GM12878 (cell line): Measurements from ENCODE around the gene CADM2. TPM values are rescaled to one million over a fixed set of nuclear protein-coding genes. Genes with fewer than 3 reads are reported as not detected.

Source experiments
- ATAC-seq: fragments of 200-7000 bp; cut with Tn5 transposase; 3 replicates; pipeline ENCODE4 v1.9.1; 2020; ENCODE audit warnings: mild to moderate bottlenecking, moderate library complexity
- BruUV-seq: library from RNA; stranded (reverse); fragments of 400-500 nt; replicated peaks from 2 replicates; lab custom pipeline; 2021; lab: Mats Ljungman, UMichigan
- CTCF ChIA-PET: fragments of 300-600 bp; sonication (Branson Sonifier 250); formaldehyde crosslinking; extraction: SDS; loops from one replicate; lab custom pipeline; 2021; ENCODE audit warnings: inconsistent platforms; lab: Yijun Ruan, JAX
- POLR2A ChIA-PET: fragments of 350-600 bp; formaldehyde crosslinking; extraction: SDS; loops from one replicate; lab custom pipeline; 2021; ENCODE audit warnings: inconsistent platforms; lab: Charles Lee
- RAD21 ChIA-PET: fragments of 300-600 bp; sonication (Branson Sonifier 250); formaldehyde crosslinking; loops from one replicate; lab custom pipeline; 2023; ENCODE audit warnings: antibody characterized with exemption; ENCODE audit not compliant: unreplicated experiment; lab: Charles Lee
- SMC1A ChIA-PET: fragments of 300-600 bp; sonication (Branson Sonifier 250); formaldehyde crosslinking; loops from one replicate; lab custom pipeline; 2023; ENCODE audit not compliant: unreplicated experiment, uncharacterized antibody; lab: Charles Lee
- DNase-seq: peaks from one replicate; pipeline ENCODE4 v3.0.0-alpha.2; 2011; ENCODE audit warnings: low read depth, low spot score
- FAIRE-seq: peaks from 3 replicates; lab custom pipeline; 2011; peaks lifted over from hg19 to GRCh38; lab: Jason Lieb, UNC
- H2AFZ ChIP-seq: 2 replicates; pipeline ENCODE4 v1.6.0; 2011; ENCODE audit warnings: low read depth, low read length, control low read depth; ENCODE audit not compliant: control insufficient read depth
- H3K27ac ChIP-seq: 2 replicates; pipeline ENCODE4 v1.5.1; 2011; ENCODE audit warnings: control low read depth; ENCODE audit not compliant: control insufficient read depth, insufficient read depth
- H3K27me3 ChIP-seq, 2 experiments: replicated peaks in 1 of 2; 2 replicates each; pipeline versions ENCODE4 v1.6.0 to v1.6.1; 2011; ENCODE audit warnings: low read length in 1 of 2; ENCODE audit not compliant: control insufficient read depth in 2 of 2, insufficient read depth in 2 of 2
- H3K36me3 ChIP-seq, 2 experiments: 2 replicates each; pipeline ENCODE4 v1.5.1; 2011; ENCODE audit warnings: low read length in 1 of 2; ENCODE audit not compliant: control insufficient read depth in 2 of 2, insufficient read depth in 2 of 2
- H3K4me1 ChIP-seq: 2 replicates; pipeline ENCODE4 v1.6.1; 2011; ENCODE audit warnings: mild to moderate bottlenecking, low read length, moderate library complexity, mixed read lengths; ENCODE audit not compliant: control insufficient read depth, insufficient read depth
- H3K4me2 ChIP-seq: 2 replicates; pipeline ENCODE4 v1.6.0; 2011; ENCODE audit warnings: control low read depth; ENCODE audit not compliant: control insufficient read depth, insufficient read depth
- H3K4me3 ChIP-seq: fragments of 200-600 bp; sonication (generic); 2 replicates; pipeline ENCODE4 v1.5.1; 2016
- H3K79me2 ChIP-seq: 2 replicates; pipeline ENCODE4 v1.6.0; 2011; ENCODE audit warnings: low read length; ENCODE audit not compliant: control insufficient read depth, insufficient read depth
- H3K9ac ChIP-seq: 2 replicates; pipeline ENCODE4 v1.8.0; 2011; ENCODE audit warnings: low read length, control low read depth, mixed read lengths; ENCODE audit not compliant: control insufficient read depth, insufficient read depth
- H3K9me3 ChIP-seq: replicated peaks from 3 replicates; pipeline ENCODE4 v1.5.1; 2011; ENCODE audit warnings: mild to moderate bottlenecking, low read length; ENCODE audit not compliant: control insufficient read depth, insufficient read depth
- H4K20me1 ChIP-seq: 2 replicates; pipeline ENCODE4 v1.6.0; 2011; ENCODE audit not compliant: control insufficient read depth, insufficient read depth
- BCL11A ChIP-seq: IDR thresholded peaks from 2 replicates; pipeline ENCODE4 v1.6.1; 2011; ENCODE audit warnings: low read depth, low read length
- BRCA1 ChIP-seq: IDR thresholded peaks from 2 replicates; pipeline ENCODE4 v1.6.1; 2011; ENCODE audit warnings: low read depth, low read length, improper control_type of control experiment
- CHD4 ChIP-seq: fragments of 200-600 bp; sonication (generic); IDR thresholded peaks from 2 replicates; pipeline ENCODE4 v1.6.1; 2016; ENCODE audit warnings: mild to moderate bottlenecking
- EED ChIP-seq: sonication (generic); IDR thresholded peaks from 2 replicates; pipeline ENCODE4 v1.6.1; 2016; ENCODE audit warnings: antibody characterized with exemption, low read depth
- IKZF2 ChIP-seq, 2 experiments: fragments of 450-650 bp; IDR thresholded peaks; 2 replicates each; pipeline ENCODE4 v1.6.1; 2017; ENCODE audit warnings: mild to moderate bottlenecking in 2 of 2, moderate library complexity in 2 of 2
- JUND ChIP-seq: IDR thresholded peaks from 2 replicates; pipeline ENCODE4 v1.6.1; 2012; ENCODE audit warnings: low read depth, mild to moderate bottlenecking, low read length, improper control_type of control experiment, moderate library complexity
- MEF2A ChIP-seq: IDR thresholded peaks from 2 replicates; pipeline ENCODE4 v1.6.1; 2011; ENCODE audit warnings: low read depth, mild to moderate bottlenecking, low read length, moderate library complexity; ENCODE audit not compliant: insufficient read depth
- MEF2B ChIP-seq: fragments of 450-650 bp; IDR thresholded peaks from 2 replicates; pipeline ENCODE4 v1.6.1; 2018; ENCODE audit warnings: mild to moderate bottlenecking, moderate library complexity; ENCODE audit not compliant: partially characterized antibody, poor library complexity, severe bottlenecking
- MTA3 ChIP-seq: IDR thresholded peaks from 2 replicates; pipeline ENCODE4 v1.6.1; 2012; ENCODE audit warnings: low read length, inconsistent platforms, borderline replicate concordance
- MYB ChIP-seq: fragments of 150-350 bp; IDR thresholded peaks from 2 replicates; pipeline ENCODE4 v1.6.1; 2014; ENCODE audit warnings: mild to moderate bottlenecking, low read depth, low read length, borderline replicate concordance
- NBN ChIP-seq: fragments of 450-650 bp; IDR thresholded peaks from 2 replicates; pipeline ENCODE4 v1.6.1; 2016
- NFIC ChIP-seq: IDR thresholded peaks from 2 replicates; pipeline ENCODE4 v1.6.1; 2012; ENCODE audit warnings: low read depth, mild to moderate bottlenecking, inconsistent platforms, low read length, moderate library complexity
- POLR2A ChIP-seq: IDR thresholded peaks from 2 replicates; pipeline ENCODE4 v1.6.1; 2011; ENCODE audit warnings: low read depth, mild to moderate bottlenecking, low read length
- RELA ChIP-seq: fragments of 450-650 bp; IDR thresholded peaks from 2 replicates; pipeline ENCODE4 v1.8.0; 2014; ENCODE audit warnings: borderline replicate concordance; ENCODE audit not compliant: partially characterized antibody
- RELB ChIP-seq: fragments of 450-650 bp; IDR thresholded peaks from 2 replicates; pipeline ENCODE4 v1.6.1; 2017; ENCODE audit warnings: low read depth, mild to moderate bottlenecking, moderate library complexity
- STAT1 ChIP-seq: fragments of 450-650 bp; conservative IDR thresholded peaks from 2 replicates; pipeline ENCODE4 v1.6.1; 2014; ENCODE audit warnings: antibody characterized with exemption, mild to moderate bottlenecking
- ZBTB33 ChIP-seq: fragments of 450-650 bp; IDR thresholded peaks from 2 replicates; pipeline ENCODE4 v1.6.1; 2017; ENCODE audit warnings: mild to moderate bottlenecking
- ZBTB40 ChIP-seq: fragments of 450-650 bp; IDR thresholded peaks from 2 replicates; pipeline ENCODE4 v1.6.1; 2016; ENCODE audit warnings: mild to moderate bottlenecking, moderate library complexity, borderline replicate concordance
- ZNF274 ChIP-seq: IDR thresholded peaks from one replicate; pipeline ENCODE4 v1.8.0; 2011; ENCODE audit not compliant: insufficient read length, insufficient read depth
- ZNF384 ChIP-seq: IDR thresholded peaks from 2 replicates; pipeline ENCODE4 v1.6.1; 2012; ENCODE audit warnings: low read depth, mild to moderate bottlenecking, low read length, improper control_type of control experiment, borderline replicate concordance
- WGBS: methylation state at CpG from one replicate; pipeline ENCODE4 v1.1.6; 2016; ENCODE audit warnings: low lambda C conversion rate; ENCODE audit not compliant: insufficient replicate concordance, insufficient coverage; ENCODE audit errors: missing lambda C conversion rate; 5-methylcytosine and 5-hydroxymethylcytosine counted together
- in situ Hi-C: fragments of 300-500 bp; cut with MboI; formaldehyde crosslinking; loops from 9 replicates; pipeline ENCODE4 v1.14.3; 2018; ENCODE audit warnings: mixed read lengths
- intact Hi-C: fragments of 100-400 bp; cut with micrococcal nuclease; formaldehyde crosslinking; loops from one replicate; pipeline ENCODE4 v1.14.2; 2022; ENCODE audit not compliant: unreplicated experiment
- polyA plus RNA-seq, 11 experiments: library from polyadenylated mRNA; depleted of rRNA in 4 of 11; unstranded in 6 of 11; stranded (reverse) in 5 of 11; fragments of >200 nt; fragmentation: Nextera tagmentation in 4 of 11; fragmentation: Illumina TruSeq in 1 of 11; extraction: Ambion mirVana in 4 of 11; extraction: Trizol in 1 of 11; gene quantifications; 1 replicate in 1 of 11; 2 replicates in 10 of 11; pipeline versions ENCODE4 v1.2.1 to v1.2.3, GENCODE V29; 2011 to 2016; ENCODE audit warnings: inconsistent platforms in 2 of 11, missing spikeins in 2 of 11, low read depth in 1 of 11
- total RNA-seq, 4 experiments: library from RNA; depleted of rRNA in 3 of 4; stranded (reverse); fragments of >200 nt in 3 of 4; fragmentation: Illumina TruSeq in 1 of 4; extraction: Trizol in 1 of 4; gene quantifications; 2 replicates each; pipeline versions ENCODE4 v1.2.1 to v1.2.3, GENCODE V29; 2013 to 2021

The CADM2 gene
- total and polyA plus RNA-seq, 10 of the 15 experiments (the other 5 are each of a cell fraction or from before 2014, with no cell fraction given) = 0.13 TPM; not detected in 9

GRCh38 chr3:85591451-85591850 lies 632.7 kb downstream of the CADM2 start:
- no peaks in the 10 kb centered on the region for H3K36me3 ChIP-seq
- no peak for ATAC-seq

More at GRCh38 chr3:85591451-85591850, 632.7 kb downstream of the CADM2 start:
- H3K4me2 ChIP-seq = no peak overlapping the region
- H3K4me1 ChIP-seq = no peaks in the 10 kb centered on the region
- no peaks in the 10 kb centered on the region for H3K27me3 ChIP-seq
- H3K79me2 ChIP-seq = no peaks in the 10 kb centered on the region
- TF ChIP-seq BRCA1 = no peak
- TF ChIP-seq NBN = no peak
- no peak for TF ChIP-seq MTA3
- TF ChIP-seq POLR2A = no peak
- TF ChIP-seq ZNF384 = no peak
- no peak for TF ChIP-seq RELB
- no peak for TF ChIP-seq CHD4
- TF ChIP-seq NFIC = no peak
- TF ChIP-seq IKZF2 (IDR thresholded peaks at IDR 0.05) = no peak
- no peak for TF ChIP-seq BCL11A
- TF ChIP-seq EED = no peak
- TF ChIP-seq MEF2A = no peak
- TF ChIP-seq ZNF274 = no peak
- TF ChIP-seq JUND = no peak
- no peak for TF ChIP-seq RELA
- no peak for TF ChIP-seq MEF2B
- TF ChIP-seq ZBTB40 = no peak
- TF ChIP-seq STAT1 = no peak
- no peak for TF ChIP-seq ZBTB33
- no peak for TF ChIP-seq MYB
- in situ Hi-C loops = no loop called here
- RAD21 ChIA-PET = no interaction called here
- POLR2A ChIA-PET = no interaction called here
- SMC1A ChIA-PET = interaction anchor here (0.9 to 1.6 kb wide), 2 partner anchors 10 to 15 kb away, joined by 3 read pairs; no protein-coding TSS in a partner anchor
- intact Hi-C loops = no loop called here
- FAIRE-seq (no peak), DNase-seq (no peak)
- WGBS = 18% methylated on average over 2 of the region's 2 CpGs
- H3K27ac ChIP-seq = no peak overlapping the region
- BruUV-seq = no TSS peak
- H3K4me3 ChIP-seq = no peak overlapping the region
- H3K9me3 ChIP-seq = no peaks in the 10 kb centered on the region
- no peak overlapping the region for H3K9ac ChIP-seq
- CTCF ChIA-PET = no interaction called here
- H2AFZ ChIP-seq = no peak overlapping the region
- no peaks in the 10 kb centered on the region for H4K20me1 ChIP-seq
